Right atrium auricular region (tissue), 2 donors: ENCODE data around the gene PCGF1. TPM values are rescaled to one million over a fixed set of nuclear protein-coding genes. Genes with fewer than 3 reads are reported as not detected.

Experiments used
- DNase-seq: peaks from one replicate; pipeline ENCODE4 v3.0.0-alpha.2; 2019; ENCODE audit warnings: low spot score
- H3K27ac ChIP-seq, 2 donors: fragments of 200-600 bp; sonication (generic); 1 replicate in 1 of 2; 2 replicates in 1 of 2; pipeline ENCODE4 v1.5.1; 2016 to 2019
- H3K27me3 ChIP-seq, 2 donors: fragments of 200-600 bp; sonication (generic); one replicate each; pipeline versions ENCODE4 v1.5.1 to v1.6.0; 2017 to 2019
- H3K36me3 ChIP-seq: fragments of 200-600 bp; sonication (generic); one replicate; pipeline ENCODE4 v1.5.1; 2016
- H3K4me1 ChIP-seq, 2 donors: fragments of 200-600 bp; sonication (generic); one replicate each; pipeline versions ENCODE4 v1.5.1 to v1.6.0; 2017 to 2019
- H3K4me3 ChIP-seq, 2 donors: fragments of 200-600 bp; sonication (generic); 1 replicate in 1 of 2; 2 replicates in 1 of 2; pipeline ENCODE4 v1.5.1; 2017 to 2019; ENCODE audit warnings: mild to moderate bottlenecking in 1 of 2, moderate library complexity in 1 of 2
- H3K9me3 ChIP-seq, 2 donors: fragments of 200-600 bp; sonication (generic); one replicate each; pipeline ENCODE4 v1.5.1; 2019
- total RNA-seq, 2 donors: library from RNA; depleted of rRNA; stranded (reverse); fragments of >200 nt; gene quantifications; one replicate each; pipeline ENCODE4 v1.1.0, GENCODE V29; 2016
- TF ChIP-seq, protein P1 (sequence below), 2 donors: fragments of 200-600 bp; sonication (generic); IDR thresholded peaks; one replicate each; pipeline ENCODE4 v1.5.1; 2019; ENCODE audit warnings: antibody characterized with exemption in 2 of 2

PCGF1 gene
- total RNA-seq, 2 donors from 2014 or later: 15.2 to 19.0 TPM

DNA sequence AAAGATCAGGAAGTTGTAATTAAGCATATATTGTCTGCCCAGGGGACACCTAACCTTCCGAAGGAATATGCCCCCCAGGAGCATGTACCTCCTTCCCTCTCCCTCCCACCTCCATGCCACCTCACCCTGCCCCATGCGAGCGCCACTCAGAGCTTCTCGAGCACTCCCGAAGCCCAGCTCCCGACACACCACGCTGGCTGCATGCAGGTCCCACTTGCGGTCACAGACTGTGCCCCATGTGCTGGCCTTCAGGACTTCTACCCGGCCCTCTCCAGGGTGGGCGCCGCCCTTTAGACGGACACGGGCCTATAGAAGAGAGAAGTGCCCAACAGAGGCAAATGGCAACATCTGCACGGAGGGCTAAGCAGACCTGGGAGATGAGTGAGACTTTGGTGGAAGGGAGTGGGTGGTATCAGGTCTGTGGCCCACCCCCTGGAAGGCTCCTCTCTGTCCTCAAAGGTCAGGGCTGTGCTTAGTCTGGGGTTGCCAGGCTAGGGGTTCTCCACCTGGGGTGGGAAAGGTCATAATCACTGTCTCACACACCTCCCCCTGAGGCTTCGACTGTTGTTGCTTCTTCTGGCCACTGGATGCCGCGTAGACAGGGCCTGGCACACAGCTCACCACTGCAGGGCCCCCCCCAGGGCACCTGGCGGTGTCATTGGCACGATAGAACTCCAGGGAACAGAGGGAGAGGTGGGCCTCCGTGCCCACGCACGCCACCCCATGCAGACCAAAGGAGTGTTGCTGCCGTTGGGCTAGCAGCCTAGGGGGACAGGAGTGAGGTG is 28.9 kb upstream of the PCGF1 start:
- DNase-seq: no peak
- Histone ChIP-seq H3K36me3 (peaks cover 15% of the 10 kb centered on the region), H3K9me3 (no peaks in the 10 kb centered on the region), H3K4me1 (peaks cover 0 to 7% of the 10 kb centered on the region in 2 donors), H3K4me3 (no peak overlapping the region), H3K27ac (no peak overlapping the region), H3K27me3 (no peaks in the 10 kb centered on the region)
- TF ChIP-seq, protein P1, sequence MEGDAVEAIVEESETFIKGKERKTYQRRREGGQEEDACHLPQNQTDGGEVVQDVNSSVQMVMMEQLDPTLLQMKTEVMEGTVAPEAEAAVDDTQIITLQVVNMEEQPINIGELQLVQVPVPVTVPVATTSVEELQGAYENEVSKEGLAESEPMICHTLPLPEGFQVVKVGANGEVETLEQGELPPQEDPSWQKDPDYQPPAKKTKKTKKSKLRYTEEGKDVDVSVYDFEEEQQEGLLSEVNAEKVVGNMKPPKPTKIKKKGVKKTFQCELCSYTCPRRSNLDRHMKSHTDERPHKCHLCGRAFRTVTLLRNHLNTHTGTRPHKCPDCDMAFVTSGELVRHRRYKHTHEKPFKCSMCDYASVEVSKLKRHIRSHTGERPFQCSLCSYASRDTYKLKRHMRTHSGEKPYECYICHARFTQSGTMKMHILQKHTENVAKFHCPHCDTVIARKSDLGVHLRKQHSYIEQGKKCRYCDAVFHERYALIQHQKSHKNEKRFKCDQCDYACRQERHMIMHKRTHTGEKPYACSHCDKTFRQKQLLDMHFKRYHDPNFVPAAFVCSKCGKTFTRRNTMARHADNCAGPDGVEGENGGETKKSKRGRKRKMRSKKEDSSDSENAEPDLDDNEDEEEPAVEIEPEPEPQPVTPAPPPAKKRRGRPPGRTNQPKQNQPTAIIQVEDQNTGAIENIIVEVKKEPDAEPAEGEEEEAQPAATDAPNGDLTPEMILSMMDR (IDR thresholded peaks at IDR 0.05): no peak

DNA sequence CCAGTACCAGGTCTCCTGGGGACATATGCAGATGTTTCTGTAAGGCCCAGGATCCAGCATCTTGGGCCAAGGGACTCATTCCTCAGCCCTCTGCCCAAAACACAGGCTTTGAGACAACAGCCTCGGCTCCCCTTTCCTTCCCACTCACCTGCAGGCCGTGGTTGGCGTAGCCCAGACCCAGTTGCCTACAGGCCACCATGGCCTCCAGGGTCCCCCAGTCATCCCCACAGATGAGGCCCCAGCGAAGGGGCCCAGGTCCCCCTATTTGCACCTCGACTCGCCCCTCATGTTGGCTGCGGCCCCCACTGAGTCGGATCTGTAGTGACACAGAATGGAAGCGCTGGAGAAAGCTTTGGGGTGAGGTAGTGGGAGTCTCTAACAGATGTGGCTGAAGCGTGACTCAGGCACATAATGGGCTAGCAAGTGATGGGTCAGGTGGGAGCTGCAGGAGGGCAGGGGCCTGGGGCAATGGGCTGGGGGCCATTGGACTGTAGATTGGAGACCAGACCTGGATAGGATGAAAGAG is 28.0 kb upstream of the PCGF1 start:
- TF ChIP-seq, protein P1 (IDR thresholded peaks at IDR 0.05): no peak
- Histone ChIP-seq H3K27me3 (no peaks in the 10 kb centered on the region), H3K4me1 (peaks cover 0 to 15% of the 10 kb centered on the region in 2 donors), H3K9me3 (no peaks in the 10 kb centered on the region), H3K4me3 (no peak overlapping the region), H3K36me3 (peaks cover 15% of the 10 kb centered on the region), H3K27ac (no peak overlapping the region)
- no peak for DNase-seq

DNA sequence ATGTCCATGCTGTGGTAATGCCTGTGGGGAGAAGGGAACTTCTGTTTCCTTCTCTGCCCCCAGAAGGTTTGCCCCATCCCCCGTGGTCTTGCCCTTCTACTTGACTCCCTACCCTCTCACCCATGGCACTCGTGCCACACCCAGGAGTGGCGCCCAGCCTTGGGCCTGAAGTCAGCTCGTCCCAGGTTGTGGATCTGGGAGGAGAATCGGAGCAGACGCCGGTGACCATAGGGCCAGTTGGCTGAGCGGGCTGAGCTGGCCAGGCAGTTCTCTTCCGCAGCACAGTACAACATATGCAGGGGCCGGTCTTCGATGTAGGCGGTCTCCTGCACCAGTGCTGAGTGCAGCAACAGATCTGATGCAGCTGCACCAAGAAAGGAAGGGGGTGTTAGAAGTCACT is 26.9 kb upstream of the PCGF1 start:
- H3K36me3 ChIP-seq: peaks cover 15% of the 10 kb centered on the region
- H3K4me1 ChIP-seq: peaks cover 0 to 15% of the 10 kb centered on the region in 2 donors
- H3K27ac ChIP-seq: no peak overlapping the region
- no peaks in the 10 kb centered on the region for H3K9me3 ChIP-seq
- TF ChIP-seq, protein P1 (IDR thresholded peaks at IDR 0.05): no peak
- H3K4me3 ChIP-seq: no peak overlapping the region
- no peaks in the 10 kb centered on the region for H3K27me3 ChIP-seq
- DNase-seq: no peak

DNA sequence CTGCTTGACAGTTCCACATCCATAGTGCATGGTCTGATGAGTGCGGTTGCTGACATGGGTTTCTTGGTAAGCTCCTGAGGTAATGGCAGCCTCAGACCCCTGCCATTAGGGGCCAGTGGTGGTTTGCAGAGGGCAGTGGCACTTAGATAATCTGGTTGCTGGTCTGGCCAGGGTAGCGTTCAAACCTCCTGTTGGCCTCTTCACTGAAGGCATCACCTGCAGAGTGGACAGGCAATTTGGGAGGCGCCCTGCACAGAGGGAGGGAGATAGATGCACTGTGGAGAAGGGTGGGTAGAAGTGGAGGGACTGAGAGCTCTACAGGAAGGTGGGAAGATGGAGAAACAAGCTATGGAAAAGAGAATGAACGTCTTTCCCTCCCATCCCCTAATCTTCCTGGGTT is 26.0 kb upstream of the PCGF1 start:
- TF ChIP-seq, protein P1 (IDR thresholded peaks at IDR 0.05): no peak
- no peak for DNase-seq
- H3K9me3 ChIP-seq: no peaks in the 10 kb centered on the region

DNA sequence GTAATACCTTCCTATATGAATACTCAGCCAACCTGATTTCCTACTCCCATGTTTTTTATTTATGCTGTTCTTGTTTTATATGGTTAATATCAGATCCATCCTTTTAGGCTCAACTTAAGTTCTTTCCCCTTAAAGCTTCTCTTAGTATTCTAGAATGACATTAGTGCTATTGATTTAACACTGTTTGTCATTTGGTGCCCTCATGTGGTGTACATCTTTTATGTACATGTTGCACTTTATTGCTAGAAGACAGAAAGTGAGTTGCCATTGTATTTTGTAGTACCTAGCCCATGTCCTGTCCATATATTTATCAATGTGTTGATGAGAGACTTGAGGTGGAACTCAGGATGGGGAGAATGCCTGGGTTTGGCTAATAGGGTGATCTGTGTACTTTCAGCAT is 24.7 kb upstream of the PCGF1 start:
- Histone ChIP-seq H3K36me3 (peaks cover 24% of the 10 kb centered on the region), H3K4me3 (no peak overlapping the region), H3K4me1 (peaks cover 0 to 30% of the 10 kb centered on the region in 2 donors), H3K27ac (no peak overlapping the region), H3K27me3 (no peaks in the 10 kb centered on the region), H3K9me3 (no peaks in the 10 kb centered on the region)
- TF ChIP-seq, protein P1 (IDR thresholded peaks at IDR 0.05): no peak
- no peak for DNase-seq

More for the DNA sequence above, 26.0 kb upstream of the PCGF1 start:
- Histone ChIP-seq H3K4me3 (no peak overlapping the region), H3K27me3 (no peaks in the 10 kb centered on the region), H3K36me3 (peaks cover 15% of the 10 kb centered on the region), H3K4me1 (peaks cover 0 to 22% of the 10 kb centered on the region in 2 donors), H3K27ac (no peak overlapping the region)
